Activated T-cell treated with anti-CD3 and anti-CD28 coated beads, Interleukin-2, amount 50 U/mL, for 48 hours (primary cell): ENCODE data around the gene ERVFRD-1.
"Not testable (repeated sequence)": the region's sequence is repeated elsewhere in the genome, so short reads cannot be mapped to it uniquely, and the experiment has no call there.

Source experiments
- DNase-seq, 2 experiments: peaks; one replicate each; pipeline ENCODE4 v3.0.0-alpha.2; 2020

The ERVFRD-1 gene

GRCh38 chr6:11126876-11127275, 15.4 kb upstream of the ERVFRD-1 start:
- no peak for DNase-seq

DNA sequence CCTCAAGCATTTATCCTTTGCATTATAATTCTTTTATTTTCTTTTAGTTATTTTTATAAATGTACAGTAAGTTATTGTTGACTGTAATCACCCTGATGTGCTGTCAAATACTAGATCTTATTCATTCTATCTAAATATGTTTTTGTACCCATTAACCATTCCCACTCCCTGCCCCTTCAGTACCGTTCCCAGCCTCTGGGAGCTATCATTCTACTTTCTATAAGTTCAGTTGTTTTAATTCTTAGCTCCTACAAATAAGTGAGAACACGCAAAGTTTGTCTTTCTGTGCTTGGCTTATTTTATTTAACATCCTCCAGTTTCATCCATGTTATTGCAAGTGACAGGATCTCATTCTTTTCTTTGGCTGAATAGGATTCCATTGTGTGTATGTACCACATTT, 12.5 kb upstream of the ERVFRD-1 start:
- DNase-seq, result no peak

GRCh38 chr6:11122380-11122779, 10.9 kb upstream of the ERVFRD-1 start:
- DNase-seq, result no peak

GRCh38 chr6:11121851-11122250, 10.3 kb upstream of the ERVFRD-1 start:
- no peak for DNase-seq

DNA sequence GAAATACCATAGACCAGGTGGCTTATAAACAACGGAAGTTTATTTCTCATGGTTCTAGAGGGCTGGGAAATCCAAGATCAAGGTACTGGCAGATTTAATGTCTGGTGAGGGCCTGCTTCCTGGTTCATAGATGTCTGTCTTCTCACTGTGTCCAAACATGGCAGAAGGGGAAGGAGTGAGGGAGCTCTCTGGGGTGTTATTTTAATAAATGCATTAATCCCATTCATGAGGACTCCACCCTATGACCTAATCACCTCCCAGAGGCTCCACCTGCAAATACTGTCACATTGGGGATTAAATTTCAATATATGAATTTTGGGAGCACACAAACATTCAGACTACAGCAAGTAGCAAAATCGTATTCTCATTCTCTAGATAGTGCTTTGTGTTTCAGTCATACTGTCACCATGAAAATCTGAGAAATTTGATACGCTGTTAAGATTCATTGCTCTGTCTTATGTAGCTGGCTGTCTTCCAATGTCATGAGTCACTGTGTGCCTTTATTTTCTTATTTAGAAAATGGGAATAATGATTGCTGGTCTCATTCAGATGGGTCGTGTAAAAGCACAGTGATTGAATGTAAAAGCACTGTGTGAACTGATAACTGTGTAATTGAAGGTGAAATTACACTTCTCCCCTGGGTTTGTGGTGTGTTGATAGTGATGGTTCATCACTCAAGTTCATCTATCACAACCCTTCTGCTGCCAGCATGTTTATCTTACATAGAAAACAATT, 8.9 kb upstream of the ERVFRD-1 start:
- DNase-seq, result no peak

DNA sequence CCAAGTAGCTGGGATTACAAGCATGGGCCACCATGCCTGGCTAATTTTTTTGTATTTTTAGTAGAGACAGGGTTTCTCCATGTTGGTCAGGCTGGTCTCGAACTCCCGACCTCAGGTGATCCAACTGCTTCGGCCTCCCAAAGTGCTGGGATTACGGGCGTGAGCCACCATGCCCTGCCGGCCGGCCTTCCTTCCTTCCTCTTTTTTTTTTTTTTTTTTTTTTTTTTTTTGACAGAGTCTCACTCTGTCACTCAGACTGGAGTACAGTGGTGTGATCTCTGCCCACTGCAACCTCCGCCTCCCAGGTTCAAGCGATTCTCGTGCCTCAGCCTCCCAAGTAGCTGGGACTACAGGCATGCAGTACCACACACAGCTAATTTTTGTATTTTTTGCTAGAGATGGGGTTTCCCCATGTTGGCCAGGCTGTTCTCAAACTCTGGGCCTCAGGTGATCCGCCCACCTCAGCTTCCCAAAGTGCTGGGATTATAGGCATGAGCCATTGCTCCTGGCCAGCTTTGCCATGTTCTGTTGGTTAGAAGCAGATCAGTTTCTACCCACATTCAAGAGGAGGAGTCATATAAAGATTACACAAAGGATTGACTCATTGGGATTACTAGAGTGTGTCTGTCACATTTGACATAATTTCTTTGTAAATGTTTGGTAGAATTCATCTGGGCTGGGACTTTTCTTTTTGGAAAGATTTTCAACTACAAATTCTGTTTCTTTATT, 4.4 kb upstream of the ERVFRD-1 start:
- peak; percentile 42 to 52 for DNase-seq

DNA sequence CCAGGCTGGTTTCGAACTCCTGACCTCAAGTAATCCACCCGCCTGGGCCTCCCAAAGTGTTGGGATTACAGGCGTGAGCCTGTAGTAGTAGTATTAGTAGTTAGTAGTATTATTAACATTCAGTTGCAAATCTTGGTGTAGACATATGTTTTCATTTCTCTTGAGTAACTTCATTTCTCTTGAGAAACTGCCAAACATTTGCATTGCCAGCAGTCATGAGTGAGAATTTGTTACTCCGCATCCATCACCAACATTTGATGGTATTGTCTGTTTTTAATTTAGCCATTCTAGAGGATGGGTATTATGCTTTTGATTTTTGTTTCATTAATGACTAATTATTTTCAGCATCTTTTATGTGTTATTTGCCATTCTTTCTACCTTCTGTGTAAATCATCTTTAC, 1.5 kb upstream of the ERVFRD-1 start:
- no peak for DNase-seq

DNA sequence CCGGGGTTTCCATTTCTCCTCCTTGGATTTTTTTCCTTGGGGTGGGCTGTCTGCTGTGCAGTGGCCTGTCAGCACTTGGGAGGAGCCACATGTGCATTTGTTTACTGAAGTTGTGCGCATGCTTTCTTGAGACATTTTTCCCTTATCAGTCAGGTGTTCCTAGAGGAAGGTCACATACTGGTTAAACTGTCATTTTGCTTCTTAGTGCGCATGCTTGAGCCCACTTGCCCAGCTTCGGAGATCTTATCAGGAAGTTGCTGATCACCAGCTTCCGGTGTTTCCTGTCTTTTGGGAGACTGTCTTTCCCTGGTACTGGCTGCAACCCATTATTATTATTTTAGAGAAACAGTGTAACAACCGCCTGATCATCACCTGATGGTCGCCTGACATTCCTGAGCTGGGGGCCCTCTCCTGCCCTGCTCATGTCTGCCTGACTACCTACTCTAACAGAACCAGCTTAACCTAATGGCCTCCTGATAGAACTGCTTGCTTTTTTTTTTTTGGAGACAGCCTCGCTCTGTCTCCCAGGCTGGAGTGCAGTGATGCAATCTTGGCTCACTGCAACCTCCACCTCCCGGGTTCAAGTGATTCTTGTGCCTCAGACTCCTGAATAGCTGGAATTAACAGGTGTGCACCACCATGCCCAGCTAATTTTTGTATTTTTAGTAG, 378 bp upstream of the ERVFRD-1 start:
- DNase-seq, result no peak

DNA sequence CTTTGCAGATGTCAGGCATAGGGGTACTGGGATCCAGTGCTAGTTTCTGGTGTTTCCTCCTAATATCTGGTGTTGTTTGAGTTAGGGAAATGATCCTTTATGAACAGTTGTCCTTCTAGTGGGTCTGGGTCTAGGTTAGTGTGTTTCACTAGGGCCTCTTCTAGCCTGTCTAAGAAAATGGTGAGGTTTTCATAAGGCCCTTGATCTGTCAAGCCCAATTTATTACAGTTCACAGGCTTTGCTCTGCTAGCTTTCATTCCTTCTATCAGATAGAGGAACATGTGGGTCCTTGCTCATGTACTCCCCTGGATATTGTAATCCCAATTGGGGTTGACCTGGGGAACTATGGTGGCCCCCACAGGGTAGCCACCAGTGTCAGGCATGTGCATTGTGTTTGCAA, 2.8 kb downstream of the ERVFRD-1 start:
- no peak for DNase-seq

DNA sequence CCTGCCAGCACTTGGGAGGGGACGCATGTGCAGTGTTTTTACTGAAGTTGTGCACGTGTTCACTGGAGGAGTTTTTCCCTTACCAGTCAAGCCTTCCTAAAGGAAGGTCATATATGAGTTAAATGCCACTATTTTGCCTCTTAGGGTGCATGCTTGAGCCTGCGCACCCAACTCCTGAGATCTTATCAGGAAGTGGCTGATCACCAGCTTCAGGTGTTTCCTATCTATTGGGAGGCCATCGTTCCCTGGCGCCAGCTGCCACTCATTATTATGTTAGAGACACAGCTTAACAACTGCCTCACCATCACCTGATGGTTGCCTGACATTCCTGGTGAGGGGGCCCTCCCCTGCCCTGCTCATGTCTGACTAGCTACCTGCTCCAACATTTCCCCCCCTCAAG, 8.5 kb downstream of the ERVFRD-1 start:
- no peak for DNase-seq

DNA sequence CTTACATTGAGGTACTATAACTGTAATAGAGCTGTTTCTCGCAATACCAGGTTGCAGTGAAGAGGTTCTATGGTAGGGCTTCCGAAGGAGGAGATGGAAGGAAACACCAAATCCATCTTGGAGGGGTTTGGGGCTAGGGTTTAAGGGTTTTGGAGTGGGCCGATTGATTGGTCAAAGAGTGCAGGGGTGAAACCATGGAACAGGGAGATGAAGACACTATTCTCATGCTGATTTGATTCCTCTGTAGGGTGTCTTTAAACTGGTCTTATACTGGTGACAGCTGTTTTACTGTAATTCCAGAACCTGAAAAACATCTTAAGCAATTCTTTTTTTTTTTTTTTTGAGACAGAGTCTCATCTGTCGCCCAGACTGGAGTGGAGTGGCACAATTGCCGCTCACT, 10.1 kb downstream of the ERVFRD-1 start:
- DNase-seq, result no peak

- DNase-seq, result no peak
Observed at GRCh38 chr6:11098004-11098403, 13.5 kb downstream of the ERVFRD-1 start.

- DNase-seq, result no peak
Observed at GRCh38 chr6:11097476-11097875, 14.0 kb downstream of the ERVFRD-1 start.

DNA sequence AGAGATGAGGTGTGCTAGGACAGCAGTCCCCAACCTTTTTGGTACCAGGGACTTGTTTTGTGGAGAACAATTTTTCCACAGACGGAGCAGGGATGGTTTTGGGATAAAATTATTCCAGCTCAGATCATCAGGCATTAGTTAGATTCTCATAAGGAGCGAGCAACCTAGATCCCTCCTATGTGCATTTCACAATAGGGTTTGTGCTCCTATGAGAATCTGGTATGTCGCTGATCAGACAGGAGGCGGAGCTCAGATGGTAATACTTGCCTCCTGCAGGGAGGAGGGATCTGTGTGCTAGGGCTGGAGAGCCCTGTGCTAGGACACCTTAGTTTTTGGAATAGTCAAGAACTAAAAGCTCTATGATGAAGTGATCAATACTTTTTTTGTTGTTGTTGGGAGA, 15.4 kb downstream of the ERVFRD-1 start:
- peak in 1 of 2 experiments; percentile 28 for DNase-seq

- no peak for DNase-seq
Observed at GRCh38 chr6:11094941-11095340, 16.6 kb downstream of the ERVFRD-1 start.

DNA sequence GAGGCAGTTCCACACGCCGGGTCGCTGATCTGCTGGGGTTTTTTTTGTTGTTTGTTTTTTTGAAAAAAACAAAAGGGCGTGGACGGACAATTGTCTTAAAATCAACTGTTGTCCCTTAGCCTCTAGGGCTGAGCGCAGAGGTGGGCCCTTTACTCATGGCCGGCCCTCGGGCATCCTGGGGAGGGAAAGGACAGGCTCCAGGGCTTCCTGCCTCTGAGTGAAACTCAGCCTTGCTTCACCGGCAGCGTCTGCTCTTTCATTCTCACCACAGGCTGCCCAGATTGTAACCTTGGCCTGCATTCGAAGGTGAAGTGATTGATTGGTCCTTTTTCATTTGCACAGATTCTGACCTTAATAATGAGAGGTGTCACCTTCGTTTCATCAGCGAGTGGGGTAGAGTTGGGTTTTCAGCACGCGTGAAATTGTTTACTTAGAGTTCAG, 17.1 kb downstream of the ERVFRD-1 start:
- DNase-seq, result peak; percentile 69 to 72

- peak; percentile 94 to 95 for DNase-seq
Observed at GRCh38 chr6:11093626-11094410, 17.7 kb downstream of the ERVFRD-1 start, which contains the start of gene SMIM13. Gene SMIM13, plus strand, starts transcription at chr6:11093834. Its CDS starts 480 bp downstream, at chr6:11094314.

DNA sequence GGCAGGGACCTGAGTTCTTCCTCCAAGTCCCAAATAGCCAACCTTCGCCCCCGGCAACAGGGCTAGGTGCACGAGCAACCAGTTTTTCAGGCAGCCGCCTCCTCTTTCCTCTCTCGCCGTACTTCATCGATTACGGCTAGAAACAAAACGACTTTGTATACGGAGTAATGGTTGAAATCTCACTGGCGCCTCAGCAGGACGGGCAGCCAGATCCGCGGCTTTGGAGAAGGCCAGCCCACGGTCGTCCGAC, 18.2 kb downstream of the ERVFRD-1 start:
- no peak for DNase-seq

- no peak for DNase-seq
Observed at GRCh38 chr6:11092668-11093375, 18.7 kb downstream of the ERVFRD-1 start.

DNA sequence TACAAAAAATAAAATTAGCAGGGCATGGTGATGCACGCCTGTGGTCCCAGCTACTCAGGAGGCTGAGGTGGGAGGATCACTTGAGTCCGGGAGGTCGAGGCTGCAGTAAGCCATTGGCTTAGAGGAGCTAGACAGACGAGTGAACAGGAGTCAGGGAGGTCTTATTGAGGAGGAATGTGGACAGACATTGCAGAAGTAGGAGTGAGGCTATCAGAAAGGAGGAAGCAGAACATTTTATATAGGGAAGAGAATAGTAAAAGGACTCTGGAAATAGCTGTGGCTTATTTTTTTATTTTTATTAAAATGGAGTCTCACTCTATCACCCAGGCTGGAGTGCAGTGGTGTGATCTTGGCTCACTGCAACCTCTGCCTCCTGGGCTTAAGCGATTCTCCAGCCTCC, 20.4 kb downstream of the ERVFRD-1 start:
- not testable (repeated sequence) for DNase-seq

GRCh38 chr6:11089695-11090094, 21.8 kb downstream of the ERVFRD-1 start:
- no peak for DNase-seq

GRCh38 chr6:11087141-11087812, 24.2 kb downstream of the ERVFRD-1 start:
- DNase-seq, result not testable (repeated sequence)
